ENCODE results near the gene SDK2.

SDK2 gene

DNA sequence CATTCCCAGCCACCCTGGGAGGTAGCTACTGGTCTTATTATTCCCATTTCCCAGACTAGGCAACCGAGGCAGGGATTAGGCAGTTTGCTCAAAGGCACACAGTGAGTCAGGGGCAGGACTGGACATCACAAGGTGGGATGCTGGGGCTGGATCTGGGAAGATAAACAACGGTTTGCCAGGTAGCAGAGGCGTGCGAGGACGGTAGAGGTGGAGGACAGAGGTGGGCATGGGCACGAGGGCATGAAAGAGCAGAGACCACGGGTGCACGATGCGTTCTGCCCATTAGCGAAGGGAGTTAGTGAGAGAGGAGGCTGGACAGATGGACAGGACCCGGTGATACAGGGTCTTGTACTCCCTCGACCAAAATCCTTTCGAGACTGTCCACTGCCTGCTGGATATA is 148.0 kb downstream of the SDK2 start:
- H3K4me1 ChIP-seq (ENCODE audit: control insufficient read depth, insufficient read depth, low read length), result no peaks in the 10 kb centered on the region
- H3K9ac ChIP-seq (ENCODE audit: low read length), result no peak overlapping the region
- H3K27me3 ChIP-seq (ENCODE audit: control insufficient read depth, insufficient read depth, low read length), result peaks cover 10% of the 10 kb centered on the region
- H3K4me3 ChIP-seq (ENCODE audit: low read length), result no peak overlapping the region
- no peaks in the 10 kb centered on the region for H3K36me3 ChIP-seq (ENCODE audit: control insufficient read depth, insufficient read depth, low read length)
- no peaks in the 10 kb centered on the region for H3K9me3 ChIP-seq (ENCODE audit: control insufficient read depth, low read length)

DNA sequence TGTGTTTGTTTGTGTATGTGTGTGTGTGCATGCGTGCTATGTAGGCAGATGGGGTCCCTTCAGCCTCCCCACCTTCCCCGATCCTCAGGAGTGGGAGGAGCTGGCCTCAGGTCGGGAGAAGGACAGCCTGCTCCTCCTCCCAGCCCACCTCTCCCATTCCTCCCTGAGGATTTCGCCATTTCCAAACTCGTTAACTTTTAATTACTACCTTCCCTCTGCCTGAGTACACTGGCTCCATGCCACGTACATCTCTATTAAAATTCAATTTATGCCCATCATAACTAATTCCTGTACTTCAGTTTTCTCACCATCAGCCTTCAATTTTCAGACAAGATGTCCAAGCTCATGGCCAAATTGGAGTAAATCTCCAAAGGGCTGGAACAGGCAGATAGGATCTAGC is 148.6 kb downstream of the SDK2 start:
- Histone ChIP-seq H3K9me3 (ENCODE audit: control insufficient read depth, low read length) (no peaks in the 10 kb centered on the region), H3K36me3 (ENCODE audit: control insufficient read depth, insufficient read depth, low read length) (no peaks in the 10 kb centered on the region), H3K4me1 (ENCODE audit: control insufficient read depth, insufficient read depth, low read length) (no peaks in the 10 kb centered on the region), H3K4me3 (ENCODE audit: low read length) (no peak overlapping the region), H3K9ac (ENCODE audit: low read length) (no peak overlapping the region), H3K27me3 (ENCODE audit: control insufficient read depth, insufficient read depth, low read length) (peaks cover 10% of the 10 kb centered on the region)

DNA sequence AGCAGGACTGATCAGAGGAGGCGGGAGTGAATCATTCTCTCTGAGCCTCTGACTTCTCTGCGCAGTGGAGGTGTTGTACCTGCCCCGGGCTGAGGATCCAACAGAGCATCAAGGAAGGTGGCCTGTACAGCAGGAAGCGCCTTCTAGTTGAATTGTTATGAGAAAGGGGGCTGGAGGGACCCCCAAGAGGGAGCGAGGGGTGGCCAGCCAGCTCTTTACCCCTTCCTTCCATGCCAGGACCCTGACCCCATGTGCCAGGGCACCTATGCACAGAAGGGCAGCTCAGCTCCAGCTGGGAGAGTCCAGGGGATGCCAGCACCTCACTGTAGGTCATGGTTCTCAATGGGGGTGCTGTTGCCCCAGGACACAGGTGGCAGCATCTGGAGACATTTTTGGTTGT is 149.3 kb downstream of the SDK2 start:
- no peak overlapping the region for H3K9ac ChIP-seq (ENCODE audit: low read length)
- H3K4me1 ChIP-seq (ENCODE audit: control insufficient read depth, insufficient read depth, low read length), result no peaks in the 10 kb centered on the region
- no peaks in the 10 kb centered on the region for H3K9me3 ChIP-seq (ENCODE audit: control insufficient read depth, low read length)
- H3K36me3 ChIP-seq (ENCODE audit: control insufficient read depth, insufficient read depth, low read length), result no peaks in the 10 kb centered on the region
- H3K27me3 ChIP-seq (ENCODE audit: control insufficient read depth, insufficient read depth, low read length), result peaks cover 10% of the 10 kb centered on the region
- no peak overlapping the region for H3K4me3 ChIP-seq (ENCODE audit: low read length)

DNA sequence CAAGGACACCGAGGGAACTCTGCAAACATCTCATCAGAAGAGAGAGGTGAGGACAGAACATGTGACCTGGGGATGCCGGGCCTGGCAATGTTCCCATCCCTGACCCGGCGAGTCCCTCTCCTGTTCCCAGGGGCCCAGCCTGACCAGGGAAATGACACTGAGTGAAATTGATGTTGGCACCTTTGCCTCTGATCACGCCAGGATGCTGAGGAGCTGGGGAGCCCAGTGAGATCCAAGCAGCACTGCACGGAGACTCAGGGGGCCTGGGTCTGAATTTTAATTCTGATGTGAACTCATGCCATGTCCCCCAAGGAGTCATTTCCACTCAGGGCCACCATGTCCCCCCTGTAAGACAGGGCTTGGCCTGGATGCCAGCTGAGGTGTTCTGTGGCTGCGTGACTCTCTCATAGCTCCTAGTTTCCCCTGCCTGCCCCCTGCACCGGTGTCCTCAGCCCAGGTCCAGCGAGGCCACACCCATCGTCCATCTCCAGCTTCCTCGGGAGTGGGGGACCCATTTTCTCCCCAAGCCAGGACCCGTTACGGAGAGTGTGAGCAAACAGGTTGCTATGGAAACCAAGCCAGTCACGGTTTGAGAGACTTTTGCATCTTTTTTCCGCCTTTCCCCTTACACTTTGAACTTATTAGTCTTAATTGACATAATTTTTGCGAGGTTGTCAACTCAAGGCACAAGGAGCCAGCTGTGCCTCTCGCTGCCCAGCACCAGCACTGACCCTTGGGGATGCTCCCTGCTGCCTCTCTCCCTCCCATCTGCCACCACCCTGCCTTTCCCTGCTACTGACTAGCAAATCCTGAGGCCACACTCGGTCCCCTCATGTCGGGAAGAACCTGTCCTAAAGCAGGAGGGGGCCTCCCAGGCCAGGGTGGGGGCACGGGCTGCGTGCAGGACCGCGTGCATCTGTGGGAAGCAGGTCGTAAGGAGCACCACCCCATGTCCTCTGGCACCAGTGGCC is 150.0 kb downstream of the SDK2 start:
- H3K9ac ChIP-seq (ENCODE audit: low read length), result no peak overlapping the region

GRCh38 chr17:73492821-73493814 is 151.1 kb downstream of the SDK2 start:
- peaks cover 10% of the 10 kb centered on the region for H3K27me3 ChIP-seq (ENCODE audit: control insufficient read depth, insufficient read depth, low read length)
- no peak overlapping the region for H3K9ac ChIP-seq (ENCODE audit: low read length)
- no peak overlapping the region for H3K4me3 ChIP-seq (ENCODE audit: low read length)
- no peaks in the 10 kb centered on the region for H3K9me3 ChIP-seq (ENCODE audit: control insufficient read depth, low read length)
- no peaks in the 10 kb centered on the region for H3K4me1 ChIP-seq (ENCODE audit: control insufficient read depth, insufficient read depth, low read length)
- no peaks in the 10 kb centered on the region for H3K36me3 ChIP-seq (ENCODE audit: control insufficient read depth, insufficient read depth, low read length)

More for the DNA sequence above, 150.0 kb downstream of the SDK2 start:
- no peaks in the 10 kb centered on the region for H3K36me3 ChIP-seq (ENCODE audit: control insufficient read depth, insufficient read depth, low read length)
- no peak overlapping the region for H3K4me3 ChIP-seq (ENCODE audit: low read length)
- no peaks in the 10 kb centered on the region for H3K9me3 ChIP-seq (ENCODE audit: control insufficient read depth, low read length)
- peaks cover 10% of the 10 kb centered on the region for H3K27me3 ChIP-seq (ENCODE audit: control insufficient read depth, insufficient read depth, low read length)
- no peaks in the 10 kb centered on the region for H3K4me1 ChIP-seq (ENCODE audit: control insufficient read depth, insufficient read depth, low read length)

- Histone ChIP-seq H3K36me3 (ENCODE audit: control insufficient read depth, insufficient read depth, low read length) (no peaks in the 10 kb centered on the region), H3K27me3 (ENCODE audit: control insufficient read depth, insufficient read depth, low read length) (peaks cover 10% of the 10 kb centered on the region), H3K4me1 (ENCODE audit: control insufficient read depth, insufficient read depth, low read length) (no peaks in the 10 kb centered on the region), H3K4me3 (ENCODE audit: low read length) (no peak overlapping the region), H3K9me3 (ENCODE audit: control insufficient read depth, low read length) (no peaks in the 10 kb centered on the region), H3K9ac (ENCODE audit: low read length) (no peak overlapping the region)
Observed at GRCh38 chr17:73492125-73492820, 152.0 kb downstream of the SDK2 start.

DNA sequence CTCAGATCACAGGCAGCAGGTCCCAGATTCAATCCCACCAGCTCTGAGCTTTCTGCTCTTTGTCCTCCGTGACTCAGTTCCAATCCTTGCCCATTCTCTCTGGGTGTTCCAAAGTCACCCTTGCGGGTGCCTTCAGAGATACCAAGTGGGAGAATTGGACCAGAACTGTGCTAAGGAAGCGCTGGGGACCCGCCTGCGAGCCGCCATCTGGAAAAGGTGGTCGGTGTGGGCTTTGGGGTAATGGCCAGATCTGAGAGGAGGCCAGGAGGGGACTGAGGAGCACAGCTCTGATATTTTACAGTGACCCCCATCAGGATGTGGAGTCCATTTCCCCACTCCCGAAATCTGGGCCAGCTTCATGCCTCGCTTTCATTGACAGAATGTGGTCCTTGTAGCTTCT is 152.6 kb downstream of the SDK2 start:
- peaks cover 10% of the 10 kb centered on the region for H3K27me3 ChIP-seq (ENCODE audit: control insufficient read depth, insufficient read depth, low read length)
- no peak overlapping the region for H3K9ac ChIP-seq (ENCODE audit: low read length)
- no peaks in the 10 kb centered on the region for H3K9me3 ChIP-seq (ENCODE audit: control insufficient read depth, low read length)
- no peaks in the 10 kb centered on the region for H3K36me3 ChIP-seq (ENCODE audit: control insufficient read depth, insufficient read depth, low read length)
- no peak overlapping the region for H3K4me3 ChIP-seq (ENCODE audit: low read length)
- no peaks in the 10 kb centered on the region for H3K4me1 ChIP-seq (ENCODE audit: control insufficient read depth, insufficient read depth, low read length)

- Histone ChIP-seq H3K9ac (ENCODE audit: low read length) (no peak overlapping the region), H3K27me3 (ENCODE audit: control insufficient read depth, insufficient read depth, low read length) (peaks cover 10% of the 10 kb centered on the region), H3K4me3 (ENCODE audit: low read length) (no peak overlapping the region), H3K36me3 (ENCODE audit: control insufficient read depth, insufficient read depth, low read length) (no peaks in the 10 kb centered on the region), H3K9me3 (ENCODE audit: control insufficient read depth, low read length) (no peaks in the 10 kb centered on the region), H3K4me1 (ENCODE audit: control insufficient read depth, insufficient read depth, low read length) (no peaks in the 10 kb centered on the region)
Observed at GRCh38 chr17:73490851-73491250, 153.4 kb downstream of the SDK2 start.

DNA sequence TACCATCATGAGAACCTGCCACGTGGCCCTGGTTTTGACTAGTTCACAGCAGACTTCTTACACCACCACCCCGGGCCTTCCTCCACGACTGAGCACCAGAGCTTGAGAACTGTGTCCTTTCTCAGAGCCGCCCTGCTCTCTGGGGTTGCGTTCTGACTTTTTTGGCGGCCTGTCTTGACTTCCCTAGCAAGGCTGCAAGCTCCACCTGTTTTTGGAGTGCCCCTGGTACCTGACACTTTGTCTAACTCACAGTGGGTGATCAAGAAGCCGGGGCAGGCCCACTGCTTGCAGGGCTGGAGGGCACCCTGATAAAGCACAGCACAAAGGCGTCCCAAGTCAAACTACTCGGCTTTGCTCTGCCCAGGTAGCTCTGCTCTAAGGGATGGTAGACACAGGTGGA is 154.3 kb downstream of the SDK2 start:
- Histone ChIP-seq H3K9ac (ENCODE audit: low read length) (no peak overlapping the region), H3K36me3 (ENCODE audit: control insufficient read depth, insufficient read depth, low read length) (no peaks in the 10 kb centered on the region), H3K4me3 (ENCODE audit: low read length) (no peak overlapping the region), H3K4me1 (ENCODE audit: control insufficient read depth, insufficient read depth, low read length) (no peaks in the 10 kb centered on the region), H3K27me3 (ENCODE audit: control insufficient read depth, insufficient read depth, low read length) (peaks cover 8% of the 10 kb centered on the region), H3K9me3 (ENCODE audit: control insufficient read depth, low read length) (no peaks in the 10 kb centered on the region)

DNA sequence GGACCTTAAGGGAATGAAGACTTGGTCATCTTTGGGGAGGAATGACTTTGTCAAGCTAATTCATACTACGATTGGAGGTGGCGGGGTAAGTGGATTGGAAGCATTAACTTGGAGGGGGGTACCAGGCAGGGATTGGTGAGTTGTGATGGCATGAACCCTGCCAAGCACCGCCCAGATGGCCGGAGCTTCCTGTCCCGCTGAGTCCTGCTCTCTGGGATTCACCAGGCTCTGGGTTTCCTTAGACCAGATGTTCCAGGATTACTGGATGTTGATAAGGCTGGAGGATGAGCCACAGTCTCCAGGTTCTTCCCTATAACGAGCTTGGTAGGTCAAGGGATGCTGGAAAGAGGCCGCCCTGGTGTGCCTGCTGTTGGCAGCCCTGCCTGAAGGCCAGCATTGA is 154.9 kb downstream of the SDK2 start:
- Histone ChIP-seq H3K9ac (ENCODE audit: low read length) (no peak overlapping the region), H3K4me3 (ENCODE audit: low read length) (no peak overlapping the region), H3K9me3 (ENCODE audit: control insufficient read depth, low read length) (no peaks in the 10 kb centered on the region), H3K4me1 (ENCODE audit: control insufficient read depth, insufficient read depth, low read length) (no peaks in the 10 kb centered on the region), H3K36me3 (ENCODE audit: control insufficient read depth, insufficient read depth, low read length) (no peaks in the 10 kb centered on the region), H3K27me3 (ENCODE audit: control insufficient read depth, insufficient read depth, low read length) (peaks cover 5% of the 10 kb centered on the region)

GRCh38 chr17:73485130-73485529 is 159.1 kb downstream of the SDK2 start:
- Histone ChIP-seq H3K27me3 (ENCODE audit: control insufficient read depth, insufficient read depth, low read length) (no peaks in the 10 kb centered on the region), H3K9ac (ENCODE audit: low read length) (no peak overlapping the region), H3K4me1 (ENCODE audit: control insufficient read depth, insufficient read depth, low read length) (no peaks in the 10 kb centered on the region), H3K4me3 (ENCODE audit: low read length) (no peak overlapping the region), H3K36me3 (ENCODE audit: control insufficient read depth, insufficient read depth, low read length) (no peaks in the 10 kb centered on the region), H3K9me3 (ENCODE audit: control insufficient read depth, low read length) (no peaks in the 10 kb centered on the region)

Data from mucosa of stomach (tissue), 1 donor.